OCI-LY3 (cell line): ENCODE measurements around the gene PNRC2.

Experiments used
- H2AFZ ChIP-seq: fragments of 200-600, 300-600 bp; shearing (Covaris generic); 2 replicates; pipeline ENCODE4 v1.6.0; 2014; ENCODE audit warnings: antibody characterized with exemption, low read depth, low read length
- H3K27ac ChIP-seq: fragments of 200-600, 300-600 bp; sonication (generic); 2 replicates; pipeline ENCODE4 v1.5.1; 2014; ENCODE audit warnings: mild to moderate bottlenecking, low read length, moderate library complexity, mixed read lengths
- H3K27me3 ChIP-seq: fragments of 200-600, 300-600 bp; sonication (generic); 2 replicates; pipeline ENCODE4 v1.6.1; 2014; ENCODE audit warnings: low read depth, low read length, mixed read lengths
- H3K36me3 ChIP-seq: fragments of 200-600, 300-600 bp; sonication (generic); replicated peaks from 2 replicates; pipeline ENCODE3; 2014; ENCODE audit warnings: low read depth, low read length, mixed read lengths
- H3K4me1 ChIP-seq: fragments of 300-600, 200-600 bp; sonication (generic); 2 replicates; pipeline ENCODE4 v1.6.1; 2014; ENCODE audit warnings: low read length, mixed read lengths
- H3K4me2 ChIP-seq: fragments of 200-600, 300-600 bp; sonication (generic); 2 replicates; pipeline ENCODE4 v1.6.1; 2014; ENCODE audit warnings: low read length, mixed read lengths
- H3K4me3 ChIP-seq: fragments of 300-600, 200-600 bp; sonication (generic); 2 replicates; pipeline ENCODE4 v1.5.1; 2014; ENCODE audit warnings: antibody characterized with exemption, mild to moderate bottlenecking, low read length, moderate library complexity
- H3K79me2 ChIP-seq: fragments of 300-600, 200-600 bp; shearing (Covaris generic); 2 replicates; pipeline ENCODE4 v1.6.1; 2014; ENCODE audit warnings: mild to moderate bottlenecking, low read length, mixed read lengths
- H3K9ac ChIP-seq: fragments of 300-600, 200-600 bp; shearing (Covaris generic); 2 replicates; pipeline ENCODE4 v1.6.0; 2014; ENCODE audit warnings: mild to moderate bottlenecking, low read length, moderate library complexity
- H3K9me3 ChIP-seq: fragments of 200-600, 300-600 bp; shearing (Covaris generic); 2 replicates; pipeline ENCODE4 v1.6.1; 2014; ENCODE audit warnings: low read length, mixed read lengths; ENCODE audit not compliant: insufficient read depth
- H4K20me1 ChIP-seq: fragments of 200-600, 300-600 bp; sonication (generic); 2 replicates; pipeline ENCODE4 v1.6.1; 2016; ENCODE audit warnings: low read length, mixed read lengths; ENCODE audit not compliant: insufficient read depth
- CTCF ChIP-seq: fragments of 200-600, 300-600 bp; sonication (generic); IDR thresholded peaks from 2 replicates; pipeline ENCODE4 v1.5.1; 2014; ENCODE audit warnings: antibody characterized with exemption, low read length, low read depth
- EZH2phosphoT487 ChIP-seq: fragments of 200-600 bp; shearing (Covaris generic); IDR thresholded peaks from 2 replicates; pipeline ENCODE4 v1.6.1; 2018; ENCODE audit warnings: antibody characterized with exemption, mixed run types, low read depth

The PNRC2 gene

GRCh38 chr1:23999156-23999671, 39.6 kb downstream of the PNRC2 start:
- H3K4me3 ChIP-seq: no peak overlapping the region
- H4K20me1 ChIP-seq: no peaks in the 10 kb centered on the region
- no peak overlapping the region for H3K4me2 ChIP-seq
- no peaks in the 10 kb centered on the region for H3K4me1 ChIP-seq
- no peaks in the 10 kb centered on the region for H3K27me3 ChIP-seq
- H3K9me3 ChIP-seq: no peaks in the 10 kb centered on the region
- H3K36me3 ChIP-seq: no peaks in the 10 kb centered on the region
- H3K9ac ChIP-seq: no peak overlapping the region
- no peak overlapping the region for H2AFZ ChIP-seq
- TF ChIP-seq CTCF (no peak), EZH2phosphoT487 (no peak)
- no peak overlapping the region for H3K27ac ChIP-seq
- H3K79me2 ChIP-seq: no peaks in the 10 kb centered on the region

GRCh38 chr1:24002695-24003094, 43.1 kb downstream of the PNRC2 start:
- H3K79me2 ChIP-seq: no peaks in the 10 kb centered on the region
- H3K4me2 ChIP-seq: no peak overlapping the region
- H3K36me3 ChIP-seq: no peaks in the 10 kb centered on the region
- H4K20me1 ChIP-seq: no peaks in the 10 kb centered on the region
- no peak overlapping the region for H2AFZ ChIP-seq
- no peak overlapping the region for H3K27ac ChIP-seq
- no peak overlapping the region for H3K9ac ChIP-seq
- H3K4me1 ChIP-seq: no peaks in the 10 kb centered on the region
- no peaks in the 10 kb centered on the region for H3K9me3 ChIP-seq
- no peaks in the 10 kb centered on the region for H3K27me3 ChIP-seq
- no peak overlapping the region for H3K4me3 ChIP-seq
- TF ChIP-seq EZH2phosphoT487: no peak
- TF ChIP-seq CTCF: no peak

GRCh38 chr1:24003331-24003972, 43.8 kb downstream of the PNRC2 start:
- Histone ChIP-seq H4K20me1 (no peaks in the 10 kb centered on the region), H3K27me3 (no peaks in the 10 kb centered on the region), H3K4me2 (no peak overlapping the region), H2AFZ (no peak overlapping the region), H3K9ac (no peak overlapping the region), H3K4me3 (no peak overlapping the region), H3K79me2 (no peaks in the 10 kb centered on the region), H3K27ac (no peak overlapping the region), H3K36me3 (no peaks in the 10 kb centered on the region), H3K4me1 (no peaks in the 10 kb centered on the region), H3K9me3 (no peaks in the 10 kb centered on the region)
- TF ChIP-seq CTCF: no peak
- no peak for TF ChIP-seq EZH2phosphoT487

GRCh38 chr1:24004132-24004531, 44.5 kb downstream of the PNRC2 start:
- Histone ChIP-seq H3K4me2 (no peak overlapping the region), H3K4me3 (no peak overlapping the region)

More at GRCh38 chr1:24004132-24004531, 44.5 kb downstream of the PNRC2 start:
- Histone ChIP-seq H3K79me2 (no peaks in the 10 kb centered on the region), H3K27me3 (no peaks in the 10 kb centered on the region), H3K9ac (no peak overlapping the region), H3K36me3 (no peaks in the 10 kb centered on the region), H3K4me1 (no peaks in the 10 kb centered on the region), H2AFZ (no peak overlapping the region), H3K27ac (no peak overlapping the region), H3K9me3 (no peaks in the 10 kb centered on the region), H4K20me1 (no peaks in the 10 kb centered on the region)
- TF ChIP-seq EZH2phosphoT487: no peak
- TF ChIP-seq CTCF: no peak
